ENCODE data around the gene WDFY4. TPM values are rescaled to one million over a fixed set of nuclear protein-coding genes. Genes with fewer than 3 reads are reported as not detected.

The WDFY4 gene
- total and polyA plus RNA-seq, 2 of the 13 experiments (the other 11 are each of a cell fraction or from before 2014, with no cell fraction given) = not detected

DNA sequence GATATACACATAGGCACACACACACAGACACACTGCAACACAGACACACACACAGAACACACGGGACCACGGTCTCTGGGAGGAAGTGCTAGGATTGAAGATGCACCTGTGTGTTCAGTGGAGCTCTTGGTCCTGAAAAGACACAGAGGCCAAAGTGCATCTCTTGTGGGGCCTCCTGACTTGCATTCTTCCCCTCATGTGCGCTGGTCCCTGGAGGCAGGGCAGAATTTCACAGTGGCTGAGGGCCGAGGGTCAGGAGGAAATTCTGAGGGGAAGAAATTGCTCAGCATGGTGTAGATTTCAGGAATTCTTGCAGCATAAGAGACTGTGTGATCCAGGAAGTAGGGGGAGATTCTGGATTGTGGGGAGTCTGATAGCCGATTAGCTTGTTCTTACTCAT, 35.9 kb downstream of the WDFY4 start:
- FAIRE-seq = no peak
- Histone ChIP-seq H3K36me3 (replicated peaks in 1 of 2; ENCODE audit: control insufficient read depth in 1 of 2, insufficient read depth in 2 of 2, low read length in 2 of 2) (no peaks in the 10 kb centered on the region), H2AFZ (ENCODE audit: low read length) (no peak overlapping the region), H3K27ac (ENCODE audit: extremely low read length, insufficient read depth, low read length) (no peak overlapping the region), H3K4me1 (ENCODE audit: insufficient read depth, low read length) (peaks cover 28% of the 10 kb centered on the region), H3K79me2 (ENCODE audit: insufficient read depth, low read length) (no peaks in the 10 kb centered on the region), H3K9me3 (ENCODE audit: low read length) (no peaks in the 10 kb centered on the region), H3K27me3 (ENCODE audit: control insufficient read depth in 1 of 2, insufficient read depth in 2 of 2, low read length in 2 of 2) (peaks cover 4% of the 10 kb centered on the region in 2 experiments; a peak in 3 of 5 replicates), H4K20me1 (ENCODE audit: insufficient read depth, low read length) (no peaks in the 10 kb centered on the region), H3K4me3 (replicated peaks in 1 of 3; ENCODE audit: insufficient read depth in 1 of 3, low read depth in 2 of 3, low read length in 3 of 3) (no peak overlapping the region), H3K4me2 (ENCODE audit: low read depth, low read length) (no peak overlapping the region), H3K9ac (ENCODE audit: insufficient read depth, low read depth, low read length) (no peak overlapping the region)
- no TSS peak for BruUV-seq (replicated peaks)
- TF ChIP-seq HNF4A (CRISPR knock-in tag; IDR thresholded peaks at IDR 0.05) (peak; percentile 23; the same call in 1 of the 2 replicates), ZNF136 (CRISPR knock-in tag; IDR thresholded peaks at IDR 0.05; ENCODE audit: low read depth) (no peak)
- intact Hi-C loops (cut with micrococcal nuclease; ENCODE audit: unreplicated experiment) (no loop called here), in situ Hi-C loops (cut with HindIII; ENCODE audit: extremely low pct_ligation_motif_present, low pct_unique_long_range_greater_than_20kb) (no loop called here)
- 0% methylated on average over 5 of the region's 5 CpGs for WGBS (ENCODE audit: low lambda C conversion rate)
- DNase-seq (ENCODE audit: low spot score) = no peak
- no peak for ATAC-seq
- CTCF ChIA-PET (ENCODE audit: low intra/inter-chr PET ratio, low total read pairs) = no interaction called here
- POLR2A ChIA-PET = no interaction called here

DNA sequence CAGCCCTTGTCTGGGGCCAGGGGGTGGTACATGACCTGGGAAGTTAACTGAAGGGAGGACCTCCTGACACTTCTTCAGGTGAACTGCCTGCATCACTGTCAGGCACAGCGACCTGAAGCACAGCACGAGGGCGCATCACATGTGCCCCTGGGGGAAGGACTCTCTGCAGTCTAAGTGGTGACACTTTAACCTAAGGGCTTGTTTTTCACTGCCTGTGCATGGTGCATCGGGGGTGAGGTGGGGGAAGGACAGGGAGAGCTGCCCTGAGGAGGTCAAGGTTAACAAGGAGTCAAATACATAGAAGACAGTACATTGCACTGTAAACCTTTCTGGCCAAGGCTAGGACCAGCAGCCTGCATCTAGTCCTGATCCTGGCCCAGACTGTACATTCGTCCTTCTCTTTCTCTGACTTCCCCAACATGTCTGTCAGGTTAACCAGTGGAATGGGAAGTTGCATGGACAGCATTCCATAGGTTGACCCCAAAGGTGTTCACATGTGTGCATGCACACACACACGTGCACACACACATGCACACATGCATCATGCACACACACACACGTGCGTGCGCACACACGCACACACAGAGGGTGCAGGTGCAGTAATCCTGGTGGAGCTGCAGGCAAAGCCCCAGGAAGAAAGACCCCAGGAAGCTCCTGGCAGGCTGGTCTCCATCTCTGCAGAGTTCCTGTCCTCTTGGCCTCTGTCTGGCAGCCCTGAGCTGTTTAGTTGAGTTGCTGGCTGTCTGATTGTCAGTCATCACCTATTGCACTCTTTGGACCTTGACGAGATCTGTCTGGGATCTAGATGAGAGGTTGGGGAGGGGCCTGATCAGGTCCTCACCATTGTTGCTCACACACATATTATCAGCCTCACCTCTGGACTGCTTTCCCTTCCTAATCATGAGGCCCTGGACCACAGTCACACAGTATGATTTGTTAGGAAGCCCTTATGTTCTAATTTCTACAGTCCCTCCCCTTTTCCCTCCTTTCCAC, 37.8 kb downstream of the WDFY4 start:
- FAIRE-seq = peak; percentile 23
- POLR2A ChIA-PET = no interaction called here
- Histone ChIP-seq H2AFZ (ENCODE audit: low read length) (no peak overlapping the region), H3K27me3 (ENCODE audit: control insufficient read depth in 1 of 2, insufficient read depth in 2 of 2, low read length in 2 of 2) (peaks cover 4% of the 10 kb centered on the region in 2 experiments; a peak in 2 of 5 replicates), H4K20me1 (ENCODE audit: insufficient read depth, low read length) (no peaks in the 10 kb centered on the region), H3K9me3 (ENCODE audit: low read length) (no peaks in the 10 kb centered on the region), H3K79me2 (ENCODE audit: insufficient read depth, low read length) (no peaks in the 10 kb centered on the region), H3K9ac (ENCODE audit: insufficient read depth, low read depth, low read length) (no peak overlapping the region), H3K4me1 (ENCODE audit: insufficient read depth, low read length) (peaks cover 28% of the 10 kb centered on the region), H3K4me3 (replicated peaks in 1 of 3; ENCODE audit: insufficient read depth in 1 of 3, low read depth in 2 of 3, low read length in 3 of 3) (no peak overlapping the region), H3K4me2 (ENCODE audit: low read depth, low read length) (no peak overlapping the region), H3K36me3 (replicated peaks in 1 of 2; ENCODE audit: control insufficient read depth in 1 of 2, insufficient read depth in 2 of 2, low read length in 2 of 2) (no peaks in the 10 kb centered on the region), H3K27ac (ENCODE audit: extremely low read length, insufficient read depth, low read length) (no peak overlapping the region)
- CTCF ChIA-PET (ENCODE audit: low intra/inter-chr PET ratio, low total read pairs) = no interaction called here
- 16% methylated on average over 5 of the region's 11 CpGs for WGBS (ENCODE audit: low lambda C conversion rate)
- intact Hi-C loops (cut with micrococcal nuclease; ENCODE audit: unreplicated experiment) = no loop called here
- peak; percentile 39 for DNase-seq (ENCODE audit: low spot score)
- no TSS peak for BruUV-seq (replicated peaks)
- in situ Hi-C loops (cut with HindIII; ENCODE audit: extremely low pct_ligation_motif_present, low pct_unique_long_range_greater_than_20kb) = no loop called here
- ATAC-seq = peak; percentile 89
- TF ChIP-seq ZNF781 (CRISPR knock-in tag; IDR thresholded peaks at IDR 0.05; ENCODE audit: borderline replicate concordance, not compliant biosample characterization) (no peak), HHEX (CRISPR knock-in tag; IDR thresholded peaks at IDR 0.05) (peak; percentile 51; the same call in 1 of the 2 replicates), ZIK1 (CRISPR knock-in tag; IDR thresholded peaks at IDR 0.05; ENCODE audit: borderline replicate concordance, low read depth) (no peak), ZNF629 (CRISPR knock-in tag; conservative IDR thresholded peaks at IDR 0.05) (no peak), SALL1 (CRISPR knock-in tag; IDR thresholded peaks at IDR 0.05) (peak; percentile 70), ZNF431 (CRISPR knock-in tag; IDR thresholded peaks at IDR 0.05; ENCODE audit: borderline replicate concordance, low read depth) (0 out of 2 replicates have a peak, but pooled peaks have one; percentile 52), RARA (CRISPR knock-in tag; IDR thresholded peaks at IDR 0.05) (peak; percentile 73), ZNF709 (CRISPR knock-in tag; IDR thresholded peaks at IDR 0.05) (0 out of 2 replicates have a peak, but pooled peaks have one; percentile 31), SIX4 (CRISPR knock-in tag; IDR thresholded peaks at IDR 0.05) (no peak), ZNF382 (CRISPR knock-in tag; IDR thresholded peaks at IDR 0.05; ENCODE audit: borderline replicate concordance) (no peak)
- TF ChIP-seq, protein P1, sequence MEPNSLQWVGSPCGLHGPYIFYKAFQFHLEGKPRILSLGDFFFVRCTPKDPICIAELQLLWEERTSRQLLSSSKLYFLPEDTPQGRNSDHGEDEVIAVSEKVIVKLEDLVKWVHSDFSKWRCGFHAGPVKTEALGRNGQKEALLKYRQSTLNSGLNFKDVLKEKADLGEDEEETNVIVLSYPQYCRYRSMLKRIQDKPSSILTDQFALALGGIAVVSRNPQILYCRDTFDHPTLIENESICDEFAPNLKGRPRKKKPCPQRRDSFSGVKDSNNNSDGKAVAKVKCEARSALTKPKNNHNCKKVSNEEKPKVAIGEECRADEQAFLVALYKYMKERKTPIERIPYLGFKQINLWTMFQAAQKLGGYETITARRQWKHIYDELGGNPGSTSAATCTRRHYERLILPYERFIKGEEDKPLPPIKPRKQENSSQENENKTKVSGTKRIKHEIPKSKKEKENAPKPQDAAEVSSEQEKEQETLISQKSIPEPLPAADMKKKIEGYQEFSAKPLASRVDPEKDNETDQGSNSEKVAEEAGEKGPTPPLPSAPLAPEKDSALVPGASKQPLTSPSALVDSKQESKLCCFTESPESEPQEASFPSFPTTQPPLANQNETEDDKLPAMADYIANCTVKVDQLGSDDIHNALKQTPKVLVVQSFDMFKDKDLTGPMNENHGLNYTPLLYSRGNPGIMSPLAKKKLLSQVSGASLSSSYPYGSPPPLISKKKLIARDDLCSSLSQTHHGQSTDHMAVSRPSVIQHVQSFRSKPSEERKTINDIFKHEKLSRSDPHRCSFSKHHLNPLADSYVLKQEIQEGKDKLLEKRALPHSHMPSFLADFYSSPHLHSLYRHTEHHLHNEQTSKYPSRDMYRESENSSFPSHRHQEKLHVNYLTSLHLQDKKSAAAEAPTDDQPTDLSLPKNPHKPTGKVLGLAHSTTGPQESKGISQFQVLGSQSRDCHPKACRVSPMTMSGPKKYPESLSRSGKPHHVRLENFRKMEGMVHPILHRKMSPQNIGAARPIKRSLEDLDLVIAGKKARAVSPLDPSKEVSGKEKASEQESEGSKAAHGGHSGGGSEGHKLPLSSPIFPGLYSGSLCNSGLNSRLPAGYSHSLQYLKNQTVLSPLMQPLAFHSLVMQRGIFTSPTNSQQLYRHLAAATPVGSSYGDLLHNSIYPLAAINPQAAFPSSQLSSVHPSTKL (CRISPR knock-in tag; IDR thresholded peaks at IDR 0.05) = 0 out of 2 replicates have a peak, but pooled peaks have one; percentile 9
- TF ChIP-seq, protein P2, sequence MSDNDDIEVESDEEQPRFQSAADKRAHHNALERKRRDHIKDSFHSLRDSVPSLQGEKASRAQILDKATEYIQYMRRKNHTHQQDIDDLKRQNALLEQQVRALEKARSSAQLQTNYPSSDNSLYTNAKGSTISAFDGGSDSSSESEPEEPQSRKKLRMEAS (IDR thresholded peaks at IDR 0.05) = peak; percentile 72

Measured in HepG2 (cell line).